HG03175 (cell line): ENCODE data around the gene UBQLN4.

ENCODE experiments used
- ATAC-seq: cut with Tn5 transposase; IDR thresholded peaks from one replicate; pipeline ENCODE4 v1.9.1; 2021; ENCODE audit warnings: mild to moderate bottlenecking, moderate library complexity; ENCODE audit not compliant: unreplicated experiment

Gene UBQLN4

DNA sequence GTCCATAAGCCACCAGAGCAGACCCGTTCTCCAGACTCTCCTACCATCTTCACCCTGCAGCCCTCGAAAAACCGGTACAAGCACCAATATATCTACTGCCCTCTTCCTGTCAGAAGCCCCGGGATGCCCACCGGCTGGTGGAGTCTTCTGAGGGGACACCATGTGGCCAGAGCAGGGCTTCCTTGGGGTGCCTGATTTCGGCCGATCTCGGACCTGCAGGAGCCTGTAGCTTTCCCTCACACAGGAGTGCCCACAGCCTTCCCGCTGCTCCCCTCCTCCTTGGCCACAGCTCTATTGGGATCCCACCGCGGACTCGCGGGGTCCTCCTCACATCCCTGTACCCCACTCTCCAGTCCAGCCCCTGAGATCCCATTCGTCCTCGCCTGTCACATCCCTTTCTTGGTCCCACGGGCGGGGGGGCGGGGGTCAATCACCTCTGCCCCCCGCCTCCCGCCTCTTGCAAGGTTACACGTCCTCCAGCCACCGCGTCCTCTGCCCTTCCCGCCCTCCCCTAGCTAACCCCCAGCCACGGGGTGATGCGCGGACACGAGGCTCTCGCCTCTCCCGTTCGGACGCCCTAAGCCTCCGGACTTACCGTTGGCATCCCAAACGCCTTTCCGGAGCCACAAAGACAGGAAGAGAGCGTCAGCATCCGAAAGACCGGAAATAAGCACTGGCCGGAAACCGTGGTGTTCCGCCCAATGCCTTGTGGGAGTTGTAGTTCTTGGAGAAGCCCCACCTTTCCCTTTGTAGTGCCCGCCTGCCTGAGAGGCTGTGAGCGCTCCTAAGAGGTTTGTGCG, 33.1 kb downstream of the UBQLN4 start, which contains the start of gene SSR2:
TSS of gene SSR2 (minus strand) at position 659 of the 800 bp plus-strand sequence. CDS start 784 bp downstream, outside the sequence.
- ATAC-seq, result peak; percentile 96

DNA sequence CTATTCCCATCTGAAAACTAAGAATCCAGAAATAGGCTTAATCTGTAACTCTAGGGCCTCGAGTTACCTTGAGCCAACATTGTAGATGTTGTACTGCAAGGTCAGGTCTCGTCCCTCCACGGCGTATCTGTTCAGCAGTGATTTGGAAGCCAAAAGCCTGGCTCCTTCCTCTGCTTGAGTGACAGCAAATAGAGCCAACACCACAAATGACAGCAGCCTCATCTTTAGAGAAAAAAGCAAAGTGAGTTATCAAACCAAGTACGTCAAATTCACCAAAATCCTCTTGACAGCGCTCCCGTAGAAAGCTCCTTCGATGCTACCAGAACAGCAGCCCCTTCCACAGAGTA, 33.7 kb downstream of the UBQLN4 start:
- no peak for ATAC-seq

DNA sequence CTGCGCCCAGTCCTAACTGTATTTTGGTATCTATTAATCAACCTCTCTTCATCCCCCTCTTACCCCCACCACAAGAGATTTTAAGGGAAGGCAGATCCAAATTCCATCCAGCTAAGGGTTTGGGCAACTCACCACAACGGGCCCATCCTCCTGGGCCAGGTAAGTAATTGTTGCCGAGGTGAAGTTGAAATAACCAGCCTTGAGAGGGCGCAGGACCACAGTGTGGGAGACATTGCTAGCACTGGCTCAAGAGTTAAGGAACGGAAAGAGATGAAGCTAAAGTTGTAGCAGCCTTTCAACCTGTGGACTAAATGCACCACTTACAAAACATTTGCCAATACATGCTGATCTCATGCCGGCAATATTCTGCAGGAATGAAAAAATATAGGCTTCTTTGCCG, 38.8 kb downstream of the UBQLN4 start:
- no peak for ATAC-seq

DNA sequence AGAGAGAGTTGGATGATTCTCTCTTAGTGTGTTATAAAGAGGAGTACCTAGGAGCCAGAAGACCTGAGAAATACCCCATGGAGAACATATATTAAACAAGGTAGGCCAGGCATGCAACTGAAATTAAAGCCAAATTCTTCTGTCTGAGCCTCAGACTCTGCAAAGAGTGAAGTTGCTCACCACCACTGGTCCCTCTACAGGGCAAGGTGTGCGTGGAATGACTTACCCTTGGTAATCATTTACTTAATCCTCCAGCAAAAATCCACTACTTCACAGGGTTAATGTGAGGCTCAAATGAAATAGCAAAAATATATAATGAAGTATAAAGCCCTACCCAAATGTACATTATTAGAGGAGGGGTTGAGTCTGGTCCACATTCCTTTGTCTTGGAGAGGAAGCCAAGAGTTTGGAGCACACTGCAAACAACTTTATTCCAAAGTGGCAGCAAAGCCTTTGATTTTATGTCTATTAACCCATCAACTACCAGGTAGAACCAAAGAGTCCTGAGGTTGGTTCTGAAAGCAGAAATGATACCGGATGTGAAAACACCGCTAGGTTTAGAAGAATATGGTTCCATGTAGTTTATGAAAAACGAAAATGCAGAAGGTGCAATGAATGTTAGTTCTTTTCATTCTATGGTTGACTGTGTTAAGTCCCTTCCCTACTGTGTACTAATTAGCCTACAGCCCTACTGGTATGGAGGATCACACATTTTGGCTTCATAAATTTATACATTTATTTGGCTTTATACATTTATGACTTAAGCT, 41.4 kb downstream of the UBQLN4 start:
- peak; percentile 79 for ATAC-seq

DNA sequence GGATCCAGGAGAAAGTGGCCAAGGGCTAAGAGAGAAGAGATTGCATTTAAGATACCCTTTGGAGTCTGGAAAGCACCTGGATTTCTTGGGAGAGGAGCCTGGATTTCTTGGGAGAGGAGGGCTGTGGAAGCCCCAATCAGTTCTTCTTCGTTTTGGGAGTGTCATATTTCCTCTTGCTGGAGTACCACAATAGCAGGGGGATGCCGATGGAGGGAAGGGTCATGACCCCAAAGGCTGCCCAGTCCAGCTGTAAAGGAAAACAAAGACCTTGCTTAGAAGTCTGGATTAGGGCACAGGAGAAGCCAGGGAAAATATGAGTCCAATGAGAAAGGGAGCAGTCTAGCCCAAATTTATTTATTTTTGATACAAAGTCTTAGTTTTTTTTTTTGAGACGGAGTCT, 44.2 kb downstream of the UBQLN4 start:
- no peak for ATAC-seq

DNA sequence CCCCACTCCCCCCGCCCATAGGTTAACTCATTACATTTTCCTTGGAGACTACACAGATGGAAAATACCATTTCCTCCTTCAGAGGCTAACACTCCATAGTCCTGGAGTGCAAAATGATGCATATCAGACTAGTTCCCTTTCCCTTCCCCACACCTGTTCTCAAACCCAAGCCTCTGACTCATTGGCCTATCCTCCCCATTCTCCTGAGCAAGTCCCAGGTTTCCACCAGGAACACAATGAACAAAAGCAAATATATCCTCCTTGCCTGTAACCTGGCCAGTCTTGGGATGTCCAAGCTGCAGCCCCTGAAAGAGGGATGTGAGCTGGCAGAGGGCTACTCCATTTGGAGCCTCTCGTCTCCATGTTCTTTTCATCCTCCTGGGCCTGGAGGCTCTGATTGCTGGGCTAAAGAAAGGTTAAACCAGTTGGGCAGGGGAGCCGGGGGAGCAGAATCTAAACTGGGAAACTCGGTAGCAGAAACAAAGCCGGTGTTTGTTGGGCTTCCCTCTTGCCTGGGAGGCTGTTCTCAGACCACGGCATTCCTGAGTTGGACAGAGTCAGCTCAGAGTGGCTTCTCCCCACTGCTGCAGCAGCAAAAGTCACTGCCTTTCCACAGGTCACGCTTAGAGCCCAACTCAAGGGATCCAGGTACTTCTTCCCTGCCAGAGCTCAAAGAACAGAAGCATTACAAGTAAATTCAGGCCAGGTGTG, 46.8 kb downstream of the UBQLN4 start:
- ATAC-seq, result no peak

DNA sequence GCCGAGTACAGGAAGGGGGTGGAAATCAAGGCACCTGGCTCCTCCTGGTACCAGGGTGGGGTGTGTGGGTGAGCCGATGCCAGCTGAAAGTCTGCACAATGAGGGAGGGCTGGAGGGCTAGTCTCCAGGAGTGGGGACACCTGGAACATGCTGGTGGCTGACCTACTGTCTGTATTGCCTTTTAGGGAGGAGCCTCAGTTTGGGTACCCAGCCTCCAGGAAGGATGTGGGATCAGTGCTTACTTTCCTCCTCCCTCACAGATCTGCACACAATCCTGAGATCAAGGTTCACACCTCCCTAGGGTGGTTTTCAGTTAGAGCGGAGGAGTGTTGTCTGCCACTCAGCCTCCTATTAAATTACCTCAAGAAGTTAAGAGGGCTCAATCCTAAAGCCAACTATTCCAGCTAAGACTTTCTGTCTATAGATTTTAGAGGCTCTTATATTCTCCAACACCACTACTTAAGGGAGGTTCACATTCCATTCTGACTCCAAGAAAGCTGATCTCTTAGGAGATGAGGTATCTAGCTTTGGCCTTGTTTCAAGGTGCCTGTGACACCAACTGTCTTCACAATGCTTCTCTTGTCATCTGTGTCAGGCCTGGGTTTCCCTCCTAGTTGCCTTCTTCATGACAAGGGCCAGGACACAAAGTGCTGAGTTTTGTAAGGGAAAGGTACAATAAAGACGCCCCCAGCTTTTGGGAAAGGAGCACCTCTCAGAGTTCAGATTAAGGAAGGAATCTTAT, 48.6 kb downstream of the UBQLN4 start:
- no peak for ATAC-seq

DNA sequence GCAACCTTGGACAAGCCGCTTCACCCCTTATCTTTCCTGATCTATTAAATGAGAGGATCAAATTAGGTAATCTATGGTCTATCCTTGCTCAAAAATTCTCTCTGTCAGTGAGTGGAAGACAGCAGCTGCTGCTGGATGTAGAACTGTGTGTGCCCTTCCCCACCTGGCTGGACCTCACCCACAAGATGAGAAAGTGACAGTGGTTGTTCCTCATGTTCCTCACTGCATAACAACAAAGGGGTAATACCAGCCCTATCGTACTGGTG, 49.7 kb downstream of the UBQLN4 start:
- ATAC-seq, result no peak

DNA sequence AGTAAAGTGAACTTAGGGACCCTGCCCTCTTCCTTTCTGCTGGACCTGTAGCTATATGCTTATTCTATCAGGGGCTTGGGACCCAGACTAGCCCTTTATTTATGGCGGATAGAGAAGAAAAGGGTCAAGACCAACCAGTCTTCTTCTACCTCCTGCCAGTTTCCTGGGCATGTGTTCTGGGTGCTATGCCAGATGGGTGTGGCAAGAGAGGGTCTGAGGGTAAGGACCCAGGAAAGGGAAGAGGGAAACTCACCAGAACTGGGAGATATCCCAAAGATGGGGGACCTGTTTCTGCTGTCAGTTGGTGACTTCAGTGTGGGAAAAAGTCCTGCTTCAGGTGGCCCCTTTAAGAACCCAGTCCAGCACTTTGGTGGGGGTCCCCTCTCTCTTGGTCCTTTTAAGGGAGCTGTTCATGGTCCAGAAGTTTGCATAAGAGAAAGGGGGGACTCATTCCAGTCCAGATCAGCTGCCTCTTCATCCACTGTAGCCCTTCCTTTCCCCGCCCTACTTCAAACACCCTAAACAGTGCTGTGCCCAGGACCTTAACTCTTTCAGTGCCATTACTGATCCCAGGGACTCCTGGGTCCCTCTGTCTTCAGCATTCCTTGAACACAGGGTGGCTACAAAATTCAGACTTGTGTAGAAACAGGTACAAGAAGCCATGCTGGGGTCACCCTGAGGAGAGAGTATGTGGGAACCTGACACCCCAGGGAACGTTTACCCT, 51.2 kb downstream of the UBQLN4 start:
- ATAC-seq, result no peak

DNA sequence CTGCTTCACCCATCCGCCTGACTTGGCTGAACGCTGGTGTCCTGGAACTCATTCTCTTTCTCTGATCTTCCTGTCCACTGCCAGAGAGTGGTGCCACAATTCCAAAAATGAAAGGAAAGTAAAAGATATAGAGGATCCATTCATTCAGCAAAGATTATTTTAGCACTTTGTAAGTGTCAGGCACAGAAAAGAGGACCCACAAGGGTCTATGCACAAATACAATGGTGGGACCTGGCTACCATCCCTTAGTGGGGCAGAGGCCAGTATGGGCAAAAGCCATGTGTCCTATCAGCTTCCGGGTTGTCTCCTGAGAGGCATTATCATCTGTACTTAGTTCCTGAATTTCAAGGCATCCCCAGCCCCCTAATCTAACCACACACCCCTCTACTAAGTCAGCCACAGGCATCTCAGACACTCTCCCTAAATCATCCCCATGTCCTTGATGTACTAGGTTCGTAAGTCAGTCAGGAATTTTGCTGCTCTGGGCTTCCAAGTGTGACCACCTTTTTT, 51.9 kb downstream of the UBQLN4 start:
- ATAC-seq, result no peak

DNA sequence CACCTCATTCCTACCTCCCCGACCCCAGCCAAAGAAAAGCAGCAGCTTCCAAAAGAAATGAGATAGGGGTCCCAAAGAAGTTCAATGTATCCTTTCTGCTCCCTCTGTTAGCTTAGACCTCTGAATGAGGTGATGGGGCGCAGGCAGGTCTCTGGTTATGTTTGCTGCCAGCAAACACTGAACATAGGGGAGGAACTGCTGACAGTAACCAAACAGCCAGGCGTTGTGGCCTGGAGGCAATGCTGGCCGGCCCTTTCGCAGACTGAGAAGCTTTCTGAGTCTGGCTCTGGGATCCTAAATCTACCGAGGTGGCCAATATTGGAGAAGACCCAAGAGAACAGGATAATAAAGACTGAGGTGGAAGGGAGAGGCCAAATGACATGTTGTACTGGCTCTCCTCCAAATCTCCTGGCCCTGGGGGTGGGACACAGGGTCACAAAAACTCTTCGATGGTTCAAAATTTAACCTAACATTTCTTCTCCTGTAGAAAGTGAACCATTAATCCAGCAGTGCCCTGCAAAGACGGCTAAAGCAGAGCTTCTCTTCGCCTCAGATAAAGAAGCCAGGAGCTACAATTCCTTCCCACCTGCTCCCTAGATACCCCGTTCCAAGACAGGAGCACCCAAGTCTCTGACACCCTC, 52.5 kb downstream of the UBQLN4 start:
- no peak for ATAC-seq

DNA sequence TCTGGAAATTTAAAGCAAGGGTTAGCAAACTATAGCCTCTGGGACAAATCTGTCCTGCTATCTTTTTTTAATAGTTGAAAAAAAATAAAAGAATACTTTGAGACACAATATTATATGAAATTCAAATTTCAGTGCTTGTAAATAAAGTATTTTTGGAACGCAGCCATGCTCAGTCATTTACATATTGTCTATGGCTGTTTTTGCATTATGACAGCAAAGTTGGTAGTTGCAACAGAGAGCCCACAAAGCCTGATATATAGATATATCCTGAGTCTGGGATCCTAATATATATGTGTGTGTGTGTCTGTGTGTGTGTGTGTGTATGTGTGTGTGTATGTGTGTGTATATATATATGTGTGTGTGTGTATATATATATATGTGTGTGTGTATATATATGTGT, 53.6 kb downstream of the UBQLN4 start:
- no peak for ATAC-seq

DNA sequence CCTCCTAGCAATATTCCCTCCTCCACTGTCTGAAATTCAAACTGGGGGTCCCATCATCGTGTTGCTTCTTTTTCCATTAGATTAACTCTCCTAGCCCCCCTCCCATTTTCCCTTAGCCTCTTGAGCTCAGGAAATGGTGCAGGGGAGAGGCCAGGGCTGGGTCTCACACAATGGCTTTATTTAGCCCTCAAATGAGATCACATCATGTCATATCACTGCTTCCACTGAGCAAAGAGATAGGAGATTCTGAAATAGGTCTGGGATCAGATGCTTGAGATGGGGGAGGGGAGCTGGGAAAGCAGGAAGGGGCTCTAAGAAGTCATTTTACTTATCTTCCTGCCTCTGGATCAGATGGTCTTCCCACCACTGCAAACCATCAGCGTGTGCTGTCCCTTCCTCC, 57.4 kb downstream of the UBQLN4 start:
- ATAC-seq, result no peak

DNA sequence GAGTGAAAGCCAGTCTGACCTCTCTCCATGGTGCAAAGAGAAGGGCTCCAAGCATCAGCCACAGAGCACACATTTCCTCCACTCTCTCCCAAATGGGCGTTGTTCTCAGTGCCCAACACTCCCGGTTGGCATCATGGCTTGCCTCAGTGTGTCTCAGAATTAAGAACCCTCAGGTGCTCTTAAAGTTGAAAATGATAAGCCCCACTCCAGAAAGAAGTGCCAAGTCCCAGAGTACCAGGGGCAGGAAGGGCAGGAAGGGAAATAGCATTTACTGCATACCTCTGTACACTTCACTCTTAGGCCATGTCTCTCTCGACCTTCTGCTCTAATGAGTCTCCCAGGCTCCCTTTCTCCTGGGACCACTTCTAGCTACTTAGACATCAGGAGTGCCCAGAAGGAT, 60.0 kb downstream of the UBQLN4 start:
- ATAC-seq, result no peak

DNA sequence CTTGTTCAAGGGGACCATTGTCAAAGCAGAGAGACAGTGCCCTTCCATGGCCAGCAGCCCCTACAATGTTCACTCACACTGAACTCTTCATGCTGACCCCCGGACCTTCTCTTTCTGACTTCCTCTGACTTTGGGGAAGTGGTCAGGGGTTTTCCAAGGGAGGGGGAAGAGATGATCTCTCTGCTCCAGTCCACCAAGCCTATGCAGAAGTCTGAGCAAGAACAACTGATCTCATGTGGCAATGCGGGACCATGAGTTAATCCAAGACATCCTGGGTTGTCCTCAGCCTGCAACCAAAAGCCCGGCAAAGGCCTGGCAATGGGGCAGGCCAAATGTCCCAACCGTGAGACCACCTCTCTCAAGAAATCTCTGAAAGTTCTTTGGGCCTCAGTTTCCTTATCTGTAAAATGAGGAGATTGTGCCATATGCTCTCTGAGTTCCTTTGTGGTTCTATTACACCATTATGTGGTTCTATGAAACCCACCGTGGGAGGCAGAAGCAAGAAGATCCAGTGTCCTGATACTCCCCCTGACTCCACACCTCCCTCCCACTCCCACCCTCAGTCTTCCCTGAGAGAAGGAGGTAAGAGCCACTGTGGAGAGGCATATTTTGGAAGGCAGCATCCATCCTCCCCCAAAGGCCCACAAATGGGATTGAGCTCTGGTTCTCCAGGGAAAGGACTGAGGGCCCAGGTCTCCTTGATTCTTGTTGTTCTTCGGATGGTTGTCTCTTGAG, 63.4 kb downstream of the UBQLN4 start:
- ATAC-seq, result no peak

DNA sequence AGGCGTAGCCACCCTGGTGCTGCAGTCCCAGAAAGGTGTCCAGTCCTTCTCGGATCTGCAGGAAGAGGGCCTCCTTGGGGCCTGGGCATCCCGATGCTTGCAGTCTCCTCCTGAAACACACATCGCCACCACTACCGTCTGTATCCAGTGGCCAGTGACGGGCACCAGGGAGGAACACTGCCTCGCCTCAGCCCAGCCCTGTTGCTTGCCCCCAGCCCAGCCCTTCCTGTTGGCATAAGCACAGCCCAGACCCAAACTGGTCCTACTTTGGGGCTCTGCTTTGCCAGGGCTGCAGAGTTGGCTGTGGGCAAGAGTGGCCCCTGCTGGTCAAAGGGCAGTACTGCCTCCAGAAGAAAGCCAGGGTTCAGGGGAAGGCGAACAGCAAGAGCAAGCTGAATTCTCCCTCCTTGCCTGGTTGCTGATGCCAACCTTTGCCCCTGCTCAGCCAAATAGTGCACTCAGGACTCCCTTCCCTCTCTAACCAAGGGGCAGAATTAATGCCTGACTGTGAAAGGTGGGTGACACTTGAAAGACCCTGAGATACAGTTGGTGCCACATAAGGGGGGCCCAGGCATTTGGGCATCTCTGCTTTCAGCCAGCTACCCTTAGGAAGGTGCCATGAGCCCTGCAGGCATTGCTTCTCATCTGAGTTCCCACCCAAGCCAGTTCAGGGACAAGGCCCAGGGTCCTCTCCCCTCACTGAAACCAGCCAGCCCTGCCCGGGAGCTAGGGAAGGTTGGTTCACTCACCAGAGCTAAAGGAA, 64.2 kb downstream of the UBQLN4 start:
- ATAC-seq, result peak; percentile 60
